HK-2 (cell line): ENCODE data around the gene OLFM3.

Experiments used
- DNase-seq: peaks from one replicate; pipeline ENCODE4 v3.0.0-alpha.2; 2018; ENCODE audit not compliant: unreplicated experiment

The OLFM3 gene

GRCh38 chr1:101849356-101849755, 147.4 kb downstream of the OLFM3 start:
- DNase-seq = no peak

- no peak for DNase-seq
Measured at GRCh38 chr1:101847626-101848025, 149.1 kb downstream of the OLFM3 start.

GRCh38 chr1:101846820-101847219, 149.9 kb downstream of the OLFM3 start:
- no peak for DNase-seq

- no peak for DNase-seq
Measured at GRCh38 chr1:101843160-101843559, 153.6 kb downstream of the OLFM3 start.

GRCh38 chr1:101841824-101842223, 154.9 kb downstream of the OLFM3 start:
- no peak for DNase-seq

- DNase-seq = no peak
Measured at GRCh38 chr1:101835988-101836387, 160.7 kb downstream of the OLFM3 start.

GRCh38 chr1:101833312-101833711, 163.4 kb downstream of the OLFM3 start:
- DNase-seq = no peak

GRCh38 chr1:101826416-101826815, 170.3 kb downstream of the OLFM3 start:
- no peak for DNase-seq

GRCh38 chr1:101820071-101820470, 176.7 kb downstream of the OLFM3 start:
- DNase-seq = no peak

- DNase-seq = no peak
Measured at GRCh38 chr1:101816262-101816661, 180.5 kb downstream of the OLFM3 start.

- DNase-seq = no peak
Measured at GRCh38 chr1:101798417-101798816, 198.3 kb downstream of the OLFM3 start.

GRCh38 chr1:101797722-101798121, 199.0 kb downstream of the OLFM3 start:
- DNase-seq = no peak

GRCh38 chr1:101781201-101781831, 215.4 kb downstream of the OLFM3 start:
- no peak for DNase-seq

- DNase-seq = no peak
Measured at GRCh38 chr1:101769520-101769919, 227.2 kb downstream of the OLFM3 start.

GRCh38 chr1:101757985-101758384, 238.7 kb downstream of the OLFM3 start:
- DNase-seq = no peak

- DNase-seq = no peak
Measured at GRCh38 chr1:101756411-101756810, 240.3 kb downstream of the OLFM3 start.
